Measurements from ENCODE around the gene HMGCLL1. TPM values are rescaled to one million over a fixed set of nuclear protein-coding genes. Genes with fewer than 3 reads are reported as not detected.

The HMGCLL1 gene
- total and polyA plus RNA-seq, 2 donors (not counting 1 experiment from before 2014, with no cell fraction given): not detected

- Mint-ChIP-seq H3K4me1 (no peaks in the 10 kb centered on the region), H3K27me3 (no peaks in the 10 kb centered on the region), H3K27ac (no peak overlapping the region), H3K4me3 (no peak overlapping the region), H3K9me3 (ENCODE audit: insufficient read depth) (peaks cover 3% of the 10 kb centered on the region)
- Histone ChIP-seq H3K9me3 (ENCODE audit: control extremely low read depth in 1 of 3, control insufficient read depth in 2 of 3, insufficient read depth in 1 of 3, low read length in 2 of 3) (no peaks in the 10 kb centered on the region), H3K4me2 (replicated peaks; ENCODE audit: low read depth, low read length, poor library complexity, severe bottlenecking) (no peak overlapping the region), H4K20me1 (ENCODE audit: control insufficient read depth, insufficient read depth, low read length, poor library complexity, severe bottlenecking) (no peaks in the 10 kb centered on the region), H3K27ac (ENCODE audit: low read length in 2 of 2) (no peak overlapping the region), H3K4me3 (ENCODE audit: control extremely low read depth in 1 of 5, extremely low read depth in 1 of 5, insufficient read depth in 1 of 5, low read depth in 2 of 5, low read length in 4 of 5) (no peak overlapping the region), H3K4me1 (ENCODE audit: control insufficient read depth in 2 of 2, insufficient read depth in 2 of 2, low read length in 2 of 2) (no peaks in the 10 kb centered on the region), H3K9ac (ENCODE audit: low read length) (no peak overlapping the region), H2AFZ (ENCODE audit: insufficient read depth, low read depth, low read length, poor library complexity, severe bottlenecking) (no peak overlapping the region), H3K27me3 (replicated peaks in 1 of 4; ENCODE audit: control extremely low read depth in 1 of 4, control insufficient read depth in 3 of 4, insufficient read depth in 4 of 4, low read length in 3 of 4) (no peaks in the 10 kb centered on the region), H3K79me2 (ENCODE audit: control insufficient read depth, insufficient read depth, low read length) (no peaks in the 10 kb centered on the region), H3K36me3 (replicated peaks in 1 of 2; ENCODE audit: control extremely low read depth in 1 of 2, control insufficient read depth in 1 of 2, extremely low read depth in 1 of 2, insufficient read depth in 2 of 2, low read length in 1 of 2) (no peaks in the 10 kb centered on the region)
- ChIA-PET CTCF (no interaction called here), POLR2A (no interaction called here)
- DNase-seq (no peak), ATAC-seq (ENCODE audit: low read depth) (no peak)
- TF ChIP-seq CTCF (IDR thresholded peaks at IDR 0.05) (no peak), EZH2 (IDR thresholded peaks at IDR 0.05; ENCODE audit: borderline replicate concordance, insufficient read depth, low read depth, low read length, poor library complexity, severe bottlenecking) (no peak)
- intact Hi-C loops (cut with micrococcal nuclease): no loop called here
- WGBS (ENCODE audit: insufficient coverage): 100% methylated on average over 1 of the region's 4 CpGs
These were observed 86.7 kb downstream of the HMGCLL1 start for GRCh38 chr6:55492259-55492658.

GRCh38 chr6:55490871-55491270 is 88.1 kb downstream of the HMGCLL1 start:
- Mint-ChIP-seq H3K4me3 (no peak overlapping the region), H3K27me3 (no peaks in the 10 kb centered on the region), H3K4me1 (no peaks in the 10 kb centered on the region), H3K27ac (no peak overlapping the region), H3K9me3 (ENCODE audit: insufficient read depth) (peaks cover 4% of the 10 kb centered on the region)
- POLR2A ChIA-PET: no interaction called here
- Histone ChIP-seq H4K20me1 (ENCODE audit: control insufficient read depth, insufficient read depth, low read length, poor library complexity, severe bottlenecking) (no peaks in the 10 kb centered on the region), H3K79me2 (ENCODE audit: control insufficient read depth, insufficient read depth, low read length) (no peaks in the 10 kb centered on the region), H3K27ac (ENCODE audit: low read length in 2 of 2) (no peak overlapping the region), H3K4me2 (replicated peaks; ENCODE audit: low read depth, low read length, poor library complexity, severe bottlenecking) (no peak overlapping the region), H3K9ac (ENCODE audit: low read length) (no peak overlapping the region), H3K27me3 (replicated peaks in 1 of 4; ENCODE audit: control extremely low read depth in 1 of 4, control insufficient read depth in 3 of 4, insufficient read depth in 4 of 4, low read length in 3 of 4) (no peaks in the 10 kb centered on the region), H2AFZ (ENCODE audit: insufficient read depth, low read depth, low read length, poor library complexity, severe bottlenecking) (no peak overlapping the region), H3K4me3 (ENCODE audit: control extremely low read depth in 1 of 5, extremely low read depth in 1 of 5, insufficient read depth in 1 of 5, low read depth in 2 of 5, low read length in 4 of 5) (no peak overlapping the region), H3K4me1 (ENCODE audit: control insufficient read depth in 2 of 2, insufficient read depth in 2 of 2, low read length in 2 of 2) (no peaks in the 10 kb centered on the region), H3K36me3 (replicated peaks in 1 of 2; ENCODE audit: control extremely low read depth in 1 of 2, control insufficient read depth in 1 of 2, extremely low read depth in 1 of 2, insufficient read depth in 2 of 2, low read length in 1 of 2) (no peaks in the 10 kb centered on the region), H3K9me3 (ENCODE audit: control extremely low read depth in 1 of 3, control insufficient read depth in 2 of 3, insufficient read depth in 1 of 3, low read length in 2 of 3) (no peaks in the 10 kb centered on the region)
- TF ChIP-seq CTCF (IDR thresholded peaks at IDR 0.05) (no peak), EZH2 (IDR thresholded peaks at IDR 0.05; ENCODE audit: borderline replicate concordance, insufficient read depth, low read depth, low read length, poor library complexity, severe bottlenecking) (no peak)
- intact Hi-C loops (cut with micrococcal nuclease): no loop called here
- DNase-seq: no peak
- ATAC-seq (ENCODE audit: low read depth): no peak
- CTCF ChIA-PET: no interaction called here
